ENCODE data around the gene CELF5.
"Not testable (repeated sequence)": the region's sequence is repeated elsewhere in the genome, so short reads cannot be mapped to it uniquely, and the experiment has no call there.

CELF5 gene

GRCh38 chr19:3272401-3272931 is 48.0 kb downstream of the CELF5 start:
- DNase-seq = no peak

GRCh38 chr19:3272952-3273351 is 48.5 kb downstream of the CELF5 start:
- DNase-seq = no peak

- DNase-seq = peak in 3 of 56 donors; percentile 4 to 12 (median 11)
Observed at GRCh38 chr19:3274245-3274941, 49.9 kb downstream of the CELF5 start.

GRCh38 chr19:3274942-3275582 is 50.6 kb downstream of the CELF5 start:
- DNase-seq = peak in 23 of 56 donors; percentile 11 to 48 (median 26)

- peak in 38 of 56 donors; percentile 8 to 81 (median 50) for DNase-seq
Observed at GRCh38 chr19:3275583-3276340, 51.3 kb downstream of the CELF5 start.

GRCh38 chr19:3276341-3276799 is 51.9 kb downstream of the CELF5 start:
- no peak for DNase-seq

GRCh38 chr19:3277649-3278048 is 53.2 kb downstream of the CELF5 start:
- no peak for DNase-seq

GRCh38 chr19:3278294-3278693 is 53.8 kb downstream of the CELF5 start:
- no peak for DNase-seq

GRCh38 chr19:3278749-3279148 is 54.3 kb downstream of the CELF5 start:
- no peak for DNase-seq

- DNase-seq = no peak
Observed at GRCh38 chr19:3279306-3279705, 54.8 kb downstream of the CELF5 start.

- DNase-seq = no peak
Observed at GRCh38 chr19:3281026-3281425, 56.6 kb downstream of the CELF5 start.

- no peak for DNase-seq
Observed at GRCh38 chr19:3282155-3282554, 57.7 kb downstream of the CELF5 start.

- DNase-seq = no peak
Observed at GRCh38 chr19:3282564-3282963, 58.1 kb downstream of the CELF5 start.

GRCh38 chr19:3283246-3283751 is 58.8 kb downstream of the CELF5 start:
- DNase-seq = no peak

- no peak for DNase-seq
Observed at GRCh38 chr19:3283886-3284657, 59.6 kb downstream of the CELF5 start.

- peak in 3 of 56 donors; percentile 17 to 80 (median 57) for DNase-seq
Observed at GRCh38 chr19:3284759-3285646, 60.5 kb downstream of the CELF5 start.

- DNase-seq = peak in 1 of 56 donors; percentile 57
Observed at GRCh38 chr19:3285647-3286176, 61.3 kb downstream of the CELF5 start.

- no peak for DNase-seq
Observed at GRCh38 chr19:3287814-3288213, 63.4 kb downstream of the CELF5 start.

- not testable (repeated sequence) for DNase-seq
Observed at GRCh38 chr19:3288437-3288836, 64.0 kb downstream of the CELF5 start.
